Trophoblast cell (in vitro differentiated cells and primary cell): ENCODE data around the gene ARHGEF11.

ENCODE experiments used
- DNase-seq, 2 donors: peaks; one replicate each; pipeline ENCODE4 v3.0.0-alpha.2; 2016
- H2AFZ ChIP-seq: 2 replicates; pipeline ENCODE4 v1.6.1; 2013; ENCODE audit warnings: low read length, moderate library complexity, mild to moderate bottlenecking; ENCODE audit not compliant: insufficient read depth, poor library complexity
- H2AK5ac ChIP-seq: 2 replicates; pipeline ENCODE4 v1.6.1; 2013; ENCODE audit warnings: mild to moderate bottlenecking, low read length
- H2BK120ac ChIP-seq: 2 replicates; pipeline ENCODE4 v1.6.1; 2013; ENCODE audit warnings: low read length, mild to moderate bottlenecking, moderate library complexity; ENCODE audit not compliant: insufficient read depth, poor library complexity
- H2BK12ac ChIP-seq: 2 replicates; pipeline ENCODE4 v1.6.1; 2013; ENCODE audit warnings: mild to moderate bottlenecking, low read length, moderate library complexity
- H2BK5ac ChIP-seq: 2 replicates; pipeline ENCODE4 v1.6.1; 2013; ENCODE audit warnings: low read length, low read depth, moderate library complexity, mild to moderate bottlenecking; ENCODE audit not compliant: poor library complexity
- H3K14ac ChIP-seq: 2 replicates; pipeline ENCODE4 v1.6.1; 2013; ENCODE audit warnings: mild to moderate bottlenecking, low read length
- H3K18ac ChIP-seq: 2 replicates; pipeline ENCODE4 v1.6.1; 2013; ENCODE audit warnings: mild to moderate bottlenecking, low read length
- H3K23ac ChIP-seq: 2 replicates; pipeline ENCODE4 v1.6.1; 2013; ENCODE audit warnings: low read length
- H3K27ac ChIP-seq: 2 replicates; pipeline ENCODE4 v1.5.1; 2013; ENCODE audit warnings: low read depth, mild to moderate bottlenecking, inconsistent platforms, low read length, moderate library complexity
- H3K27me3 ChIP-seq: 2 replicates; pipeline ENCODE4 v1.6.1; 2013; ENCODE audit warnings: inconsistent platforms, mild to moderate bottlenecking, low read length, moderate library complexity; ENCODE audit not compliant: insufficient read depth
- H3K36me3 ChIP-seq, 2 experiments: 1 replicate in 1 of 2; 2 replicates in 1 of 2; pipeline ENCODE4 v1.6.1; 2013; ENCODE audit warnings: low read length in 2 of 2, mild to moderate bottlenecking in 2 of 2, moderate library complexity in 1 of 2; ENCODE audit not compliant: insufficient read depth in 2 of 2, control insufficient read depth in 1 of 2
- H3K4ac ChIP-seq: 2 replicates; pipeline ENCODE4 v1.6.1; 2013; ENCODE audit warnings: low read depth, mild to moderate bottlenecking, low read length, moderate library complexity
- H3K4me1 ChIP-seq, 2 experiments: 1 replicate in 1 of 2; 2 replicates in 1 of 2; pipeline ENCODE4 v1.6.1; 2013; ENCODE audit warnings: low read length in 2 of 2, mild to moderate bottlenecking in 2 of 2, moderate library complexity in 1 of 2; ENCODE audit not compliant: insufficient read depth in 2 of 2, control insufficient read depth in 1 of 2
- H3K4me2 ChIP-seq: 2 replicates; pipeline ENCODE4 v1.6.1; 2013; ENCODE audit warnings: inconsistent platforms, mild to moderate bottlenecking, low read length, moderate library complexity
- H3K4me3 ChIP-seq: 2 replicates; pipeline ENCODE4 v1.5.1; 2013; ENCODE audit warnings: mild to moderate bottlenecking, low read depth, low read length, inconsistent platforms
- H3K79me1 ChIP-seq: one replicate; pipeline ENCODE4 v1.6.1; 2013; ENCODE audit warnings: low read length
- H3K79me2 ChIP-seq: 2 replicates; pipeline ENCODE4 v1.6.1; 2013; ENCODE audit warnings: low read length, mild to moderate bottlenecking; ENCODE audit not compliant: control insufficient read depth, insufficient read depth, poor library complexity
- H3K9ac ChIP-seq: 2 replicates; pipeline ENCODE4 v1.6.1; 2013; ENCODE audit warnings: mild to moderate bottlenecking, low read length
- H3K9me3 ChIP-seq: 2 replicates; pipeline ENCODE4 v1.6.1; 2013; ENCODE audit warnings: low read depth, mild to moderate bottlenecking, control low read depth, inconsistent platforms, low read length; ENCODE audit not compliant: insufficient read depth
- H4K12ac ChIP-seq: 2 replicates; pipeline ENCODE4 v1.6.1; 2013; ENCODE audit warnings: low read depth, mild to moderate bottlenecking, low read length, moderate library complexity
- H4K8ac ChIP-seq: 2 replicates; pipeline ENCODE4 v1.6.1; 2013; ENCODE audit warnings: low read depth, mild to moderate bottlenecking, low read length, moderate library complexity
- H4K91ac ChIP-seq: one replicate; pipeline ENCODE4 v1.6.1; 2013; ENCODE audit warnings: low read depth, mild to moderate bottlenecking, low read length, moderate library complexity
- WGBS: extraction: QIAGEN DNeasy Blood & Tissue Kit; methylation state at CpG from one replicate; pipeline ENCODE4 v1.1.7; 2013; ENCODE audit warnings: missing lambda C conversion rate; ENCODE audit not compliant: insufficient read length, insufficient coverage; ENCODE audit errors: extremely low coverage; 5-methylcytosine and 5-hydroxymethylcytosine counted together

ARHGEF11 gene

GRCh38 chr1:156975084-156975483 is 70.5 kb downstream of the ARHGEF11 start:
- Histone ChIP-seq H2AFZ (no peak overlapping the region), H3K4me1 (no peaks in the 10 kb centered on the region), H2AK5ac (no peak overlapping the region), H4K8ac (no peak overlapping the region), H3K79me1 (no peaks in the 10 kb centered on the region), H3K4ac (no peak overlapping the region), H3K27me3 (no peaks in the 10 kb centered on the region), H3K23ac (no peak overlapping the region), H3K18ac (no peak overlapping the region), H4K12ac (no peak overlapping the region), H2BK12ac (no peak overlapping the region), H3K4me2 (no peak overlapping the region), H2BK5ac (no peak overlapping the region), H2BK120ac (no peak overlapping the region), H3K36me3 (peaks cover 12 to 28% of the 10 kb centered on the region in 2 experiments), H3K9ac (no peak overlapping the region), H3K9me3 (no peaks in the 10 kb centered on the region), H3K27ac (no peak overlapping the region), H3K79me2 (no peaks in the 10 kb centered on the region), H4K91ac (no peak overlapping the region), H3K14ac (no peak overlapping the region), H3K4me3 (no peak overlapping the region)
- WGBS: no CpG with 5 or more reads among the region's 2 CpGs
- no peak for DNase-seq

GRCh38 chr1:156973417-156973816 is 72.1 kb downstream of the ARHGEF11 start:
- no peak for DNase-seq
- no peak overlapping the region for H3K27ac ChIP-seq
- H4K91ac ChIP-seq: no peak overlapping the region
- no peak overlapping the region for H3K9ac ChIP-seq
- no peak overlapping the region for H3K23ac ChIP-seq
- no peak overlapping the region for H3K4me3 ChIP-seq
- H4K12ac ChIP-seq: no peak overlapping the region
- WGBS: no CpG with 5 or more reads among the region's 2 CpGs
- no peak overlapping the region for H3K18ac ChIP-seq
- no peak overlapping the region for H2BK12ac ChIP-seq
- no peak overlapping the region for H2AK5ac ChIP-seq
- no peak overlapping the region for H2BK5ac ChIP-seq
- H2BK120ac ChIP-seq: no peak overlapping the region
- no peaks in the 10 kb centered on the region for H3K9me3 ChIP-seq
- H3K4me2 ChIP-seq: no peak overlapping the region
- H3K79me2 ChIP-seq: no peaks in the 10 kb centered on the region
- H3K36me3 ChIP-seq: peaks cover 12 to 27% of the 10 kb centered on the region in 2 experiments
- H3K4ac ChIP-seq: no peak overlapping the region
- no peaks in the 10 kb centered on the region for H3K4me1 ChIP-seq
- no peak overlapping the region for H3K14ac ChIP-seq
- no peak overlapping the region for H2AFZ ChIP-seq
- H3K27me3 ChIP-seq: no peaks in the 10 kb centered on the region
- no peaks in the 10 kb centered on the region for H3K79me1 ChIP-seq
- H4K8ac ChIP-seq: no peak overlapping the region

GRCh38 chr1:156970017-156970416 is 75.5 kb downstream of the ARHGEF11 start:
- H3K14ac ChIP-seq: no peak overlapping the region
- no peak overlapping the region for H4K12ac ChIP-seq
- H3K23ac ChIP-seq: no peak overlapping the region
- no peak overlapping the region for H3K27ac ChIP-seq
- no peak overlapping the region for H4K8ac ChIP-seq
- no peak overlapping the region for H4K91ac ChIP-seq
- H2AK5ac ChIP-seq: no peak overlapping the region
- no peak overlapping the region for H3K18ac ChIP-seq
- no CpG with 5 or more reads among the region's 3 CpGs for WGBS
- no peak overlapping the region for H3K4ac ChIP-seq
- no peaks in the 10 kb centered on the region for H3K79me1 ChIP-seq
- H2BK5ac ChIP-seq: no peak overlapping the region
- H2AFZ ChIP-seq: no peak overlapping the region
- no peak overlapping the region for H3K4me2 ChIP-seq
- no peaks in the 10 kb centered on the region for H3K9me3 ChIP-seq
- no peaks in the 10 kb centered on the region for H3K4me1 ChIP-seq
- H3K79me2 ChIP-seq: no peaks in the 10 kb centered on the region
- peaks cover 6 to 16% of the 10 kb centered on the region in 2 experiments for H3K36me3 ChIP-seq
- H3K4me3 ChIP-seq: no peak overlapping the region
- no peak for DNase-seq
- H2BK120ac ChIP-seq: no peak overlapping the region
- no peaks in the 10 kb centered on the region for H3K27me3 ChIP-seq
- no peak overlapping the region for H3K9ac ChIP-seq
- no peak overlapping the region for H2BK12ac ChIP-seq

GRCh38 chr1:156969496-156969895 is 76.0 kb downstream of the ARHGEF11 start:
- Histone ChIP-seq H3K79me2 (no peaks in the 10 kb centered on the region), H3K9me3 (no peaks in the 10 kb centered on the region), H2AK5ac (no peak overlapping the region), H3K14ac (no peak overlapping the region), H3K79me1 (no peaks in the 10 kb centered on the region), H3K27me3 (no peaks in the 10 kb centered on the region), H2BK12ac (no peak overlapping the region), H2BK5ac (no peak overlapping the region), H3K4me3 (no peak overlapping the region), H3K9ac (no peak overlapping the region), H4K91ac (no peak overlapping the region), H2AFZ (no peak overlapping the region), H3K27ac (no peak overlapping the region), H4K12ac (no peak overlapping the region), H4K8ac (no peak overlapping the region), H3K23ac (no peak overlapping the region), H2BK120ac (no peak overlapping the region), H3K36me3 (peaks cover 6 to 16% of the 10 kb centered on the region in 2 experiments), H3K4me1 (no peaks in the 10 kb centered on the region), H3K18ac (no peak overlapping the region), H3K4me2 (no peak overlapping the region), H3K4ac (no peak overlapping the region)
- DNase-seq: no peak
- WGBS: no CpG with 5 or more reads among the region's 3 CpGs
